GM20000 (cell line): ENCODE results near the gene ZBTB4.
"Not testable (repeated sequence)": the region's sequence is repeated elsewhere in the genome, so short reads cannot be mapped to it uniquely, and the experiment has no call there.

Experiments used
- DNase-seq: peaks from one replicate; pipeline ENCODE4 v3.0.0; 2012; ENCODE audit warnings: low spot score
- CTCF ChIP-seq: IDR thresholded peaks from 2 replicates; pipeline ENCODE4 v1.5.1; 2012; ENCODE audit warnings: mild to moderate bottlenecking, control low read depth; ENCODE audit errors: extremely low read depth, missing control alignments

Gene ZBTB4

GRCh38 chr17:7471729-7472128 lies 7.7 kb downstream of the ZBTB4 start:
- TF ChIP-seq CTCF: no peak
- no peak for DNase-seq

- not testable (repeated sequence) for DNase-seq
Observed at GRCh38 chr17:7470457-7470973, 8.9 kb downstream of the ZBTB4 start.

GRCh38 chr17:7469843-7470242 lies 9.6 kb downstream of the ZBTB4 start:
- not testable (repeated sequence) for DNase-seq

GRCh38 chr17:7468804-7469389 lies 10.5 kb downstream of the ZBTB4 start:
- no peak for TF ChIP-seq CTCF
- no peak for DNase-seq

- DNase-seq: no peak
- TF ChIP-seq CTCF: no peak
Observed at GRCh38 chr17:7468290-7468689, 11.1 kb downstream of the ZBTB4 start.

- DNase-seq: no peak
- no peak for TF ChIP-seq CTCF
Observed at GRCh38 chr17:7467498-7467897, 11.9 kb downstream of the ZBTB4 start.

- no peak for DNase-seq
- no peak for TF ChIP-seq CTCF
Observed at GRCh38 chr17:7466639-7467341, 12.6 kb downstream of the ZBTB4 start.

- DNase-seq: no peak
- TF ChIP-seq CTCF: no peak
Observed at GRCh38 chr17:7466318-7466638, 13.2 kb downstream of the ZBTB4 start.
